ENCODE results near the gene ZDHHC16. TPM values are rescaled to one million over a fixed set of nuclear protein-coding genes. Genes with fewer than 3 reads are reported as not detected.
"Not testable (repeated sequence)": the region's sequence is repeated elsewhere in the genome, so short reads cannot be mapped to it uniquely, and the experiment has no call there.

Gene ZDHHC16
- total and polyA plus RNA-seq, 5 donors from 2014 or later: 17.1 to 36.4 (median 26.8) TPM

DNA sequence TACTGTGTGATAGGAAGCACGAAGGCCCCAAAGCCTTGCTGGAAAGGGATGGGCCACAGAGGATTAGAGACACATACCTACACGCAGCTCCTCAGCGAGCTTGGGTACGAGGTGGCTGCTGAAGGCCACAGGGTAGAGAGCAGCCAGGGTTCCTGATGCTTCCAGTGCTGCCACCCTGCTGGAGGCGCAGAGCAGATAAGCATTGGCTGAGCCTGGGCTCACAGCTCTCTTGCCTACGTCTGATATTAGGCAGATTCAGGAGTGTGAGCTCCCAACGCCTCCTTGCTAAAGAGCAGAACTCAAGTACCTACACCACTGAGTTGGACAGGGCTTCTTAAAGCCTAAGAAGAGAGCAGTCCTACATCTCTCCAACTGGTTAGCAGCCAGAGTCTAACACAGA lies 20.0 kb downstream of the ZDHHC16 start:
- no peaks in the 10 kb centered on the region for H3K9me3 Mint-ChIP-seq
- peaks cover 93% of the 10 kb centered on the region for H3K36me3 ChIP-seq (ENCODE audit: control insufficient read depth, insufficient read depth, low read length)
- no peaks in the 10 kb centered on the region for H3K27me3 ChIP-seq (ENCODE audit: control insufficient read depth, insufficient read depth, low read length)
- DNase-seq (no peak), ATAC-seq (ENCODE audit: low read depth in 2 of 2) (no peak)
- H3K4me1 Mint-ChIP-seq: peaks cover 0 to 4% (median 0%) of the 10 kb centered on the region in 4 donors
- no peaks in the 10 kb centered on the region for H3K27me3 Mint-ChIP-seq
- H3K36me3 Mint-ChIP-seq: peaks cover 27% of the 10 kb centered on the region
- H3K4me1 ChIP-seq (ENCODE audit: control insufficient read depth, insufficient read depth, low read length, poor library complexity, severe bottlenecking): no peaks in the 10 kb centered on the region
- no peak overlapping the region for H3K4me3 ChIP-seq (ENCODE audit: low read depth, low read length)
- H3K4me3 Mint-ChIP-seq: no peak overlapping the region
- H3K27ac Mint-ChIP-seq: no peak overlapping the region
- H3K27ac ChIP-seq (ENCODE audit: insufficient read depth, low read length, poor library complexity, severe bottlenecking): no peak overlapping the region
- H3K9me3 ChIP-seq (ENCODE audit: control insufficient read depth in 2 of 2, low read length in 2 of 2): no peaks in the 10 kb centered on the region

DNA sequence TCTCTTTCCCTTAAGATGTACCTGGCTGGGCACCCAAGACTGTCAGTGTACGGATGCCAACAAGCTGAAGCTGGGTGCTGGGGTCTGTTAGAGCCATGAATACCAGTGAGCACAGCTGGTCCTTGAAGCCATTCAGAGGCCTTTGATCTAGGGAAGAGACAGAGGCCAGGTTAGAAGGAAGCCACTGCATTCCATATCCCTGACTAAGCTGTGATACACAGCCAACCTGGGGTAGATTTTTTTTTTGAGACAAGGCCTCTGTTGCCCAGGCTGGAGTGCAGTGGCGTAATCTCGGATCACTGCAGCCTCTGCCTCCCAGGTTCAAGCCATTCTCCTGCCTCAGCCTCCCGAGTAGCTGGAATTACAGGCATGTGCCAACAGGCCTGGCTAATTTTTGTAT lies 20.8 kb downstream of the ZDHHC16 start:
- DNase-seq (no peak), ATAC-seq (ENCODE audit: low read depth in 2 of 2) (no peak)
- Mint-ChIP-seq H3K4me1 (peaks cover 0 to 4% (median 0%) of the 10 kb centered on the region in 4 donors), H3K9me3 (no peaks in the 10 kb centered on the region), H3K27me3 (no peaks in the 10 kb centered on the region), H3K36me3 (peaks cover 25% of the 10 kb centered on the region), H3K4me3 (no peak overlapping the region), H3K27ac (no peak overlapping the region)
- Histone ChIP-seq H3K4me1 (ENCODE audit: control insufficient read depth, insufficient read depth, low read length, poor library complexity, severe bottlenecking) (no peaks in the 10 kb centered on the region), H3K4me3 (ENCODE audit: low read depth, low read length) (no peak overlapping the region), H3K36me3 (ENCODE audit: control insufficient read depth, insufficient read depth, low read length) (peaks cover 85% of the 10 kb centered on the region), H3K27ac (ENCODE audit: insufficient read depth, low read length, poor library complexity, severe bottlenecking) (no peak overlapping the region), H3K27me3 (ENCODE audit: control insufficient read depth, insufficient read depth, low read length) (no peaks in the 10 kb centered on the region), H3K9me3 (ENCODE audit: control insufficient read depth in 2 of 2, low read length in 2 of 2) (no peaks in the 10 kb centered on the region)

DNA sequence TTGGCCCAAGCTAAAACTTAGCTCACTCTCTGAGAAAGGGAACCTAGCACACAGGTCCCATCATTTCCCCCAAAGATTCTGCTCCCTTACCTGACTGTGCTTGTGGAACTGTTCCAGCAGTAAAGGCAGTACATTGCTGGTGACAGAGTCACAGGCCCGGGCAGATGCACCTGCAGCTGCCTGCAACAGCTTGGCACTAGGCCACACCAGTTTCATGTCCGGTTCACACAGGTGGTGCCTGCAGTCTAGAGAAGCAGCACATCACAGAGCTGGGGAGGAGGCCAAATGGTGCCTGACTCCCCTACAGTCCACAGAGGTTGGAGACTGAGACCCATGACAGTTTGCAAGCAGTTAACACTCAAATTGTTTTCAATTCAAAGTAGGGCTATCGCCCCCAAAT lies 22.2 kb downstream of the ZDHHC16 start:
- Histone ChIP-seq H3K9me3 (ENCODE audit: control insufficient read depth in 2 of 2, low read length in 2 of 2) (no peaks in the 10 kb centered on the region), H3K36me3 (ENCODE audit: control insufficient read depth, insufficient read depth, low read length) (peaks cover 79% of the 10 kb centered on the region), H3K27me3 (ENCODE audit: control insufficient read depth, insufficient read depth, low read length) (no peaks in the 10 kb centered on the region), H3K4me3 (ENCODE audit: low read depth, low read length) (no peak overlapping the region), H3K4me1 (ENCODE audit: control insufficient read depth, insufficient read depth, low read length, poor library complexity, severe bottlenecking) (no peaks in the 10 kb centered on the region), H3K27ac (ENCODE audit: insufficient read depth, low read length, poor library complexity, severe bottlenecking) (no peak overlapping the region)
- H3K4me1 Mint-ChIP-seq: peaks cover 0 to 4% (median 0%) of the 10 kb centered on the region in 4 donors
- peak in 1 of 3 donors; percentile 43 for DNase-seq
- no peak overlapping the region for H3K4me3 Mint-ChIP-seq
- no peaks in the 10 kb centered on the region for H3K9me3 Mint-ChIP-seq
- peak overlapping the region in 1 of 3 donors; percentile 74 for H3K27ac Mint-ChIP-seq
- no peaks in the 10 kb centered on the region for H3K27me3 Mint-ChIP-seq
- H3K36me3 Mint-ChIP-seq: peaks cover 19% of the 10 kb centered on the region
- ATAC-seq (ENCODE audit: low read depth in 2 of 2): no peak

DNA sequence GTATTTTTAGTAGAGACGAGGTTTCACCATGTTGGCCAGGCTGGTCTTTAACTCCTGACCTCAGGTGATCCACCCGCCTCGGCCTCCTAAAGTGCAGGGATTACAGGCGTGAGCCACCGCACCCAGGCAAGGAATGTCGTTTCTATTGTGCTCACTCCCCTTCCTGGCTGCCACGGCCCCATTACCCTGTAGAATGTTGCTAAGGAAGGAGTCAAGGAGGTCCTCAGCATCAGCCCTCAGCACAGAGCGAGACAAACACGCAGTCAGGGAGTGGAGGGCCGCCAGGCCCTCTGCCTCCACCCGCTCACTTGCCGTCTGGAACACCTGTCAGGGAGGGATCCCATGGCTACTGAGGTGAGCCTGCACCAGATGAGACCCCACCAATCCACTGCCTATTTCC lies 22.8 kb downstream of the ZDHHC16 start:
- H3K27me3 ChIP-seq (ENCODE audit: control insufficient read depth, insufficient read depth, low read length); DNase-seq; H3K4me3 ChIP-seq (ENCODE audit: low read depth, low read length); H3K4me1 Mint-ChIP-seq; H3K4me1 ChIP-seq (ENCODE audit: control insufficient read depth, insufficient read depth, low read length, poor library complexity, severe bottlenecking); H3K9me3 ChIP-seq (ENCODE audit: control insufficient read depth in 2 of 2, low read length in 2 of 2); H3K27me3 Mint-ChIP-seq; ATAC-seq (ENCODE audit: low read depth in 2 of 2); H3K9me3 Mint-ChIP-seq; H3K27ac ChIP-seq (ENCODE audit: insufficient read depth, low read length, poor library complexity, severe bottlenecking); H3K4me3 Mint-ChIP-seq: not testable (repeated sequence)
- Mint-ChIP-seq H3K36me3 (peaks cover 21% of the 10 kb centered on the region), H3K27ac (peak overlapping the region in 2 of 3 donors; percentile 16 to 74)
- H3K36me3 ChIP-seq (ENCODE audit: control insufficient read depth, insufficient read depth, low read length): peaks cover 79% of the 10 kb centered on the region

DNA sequence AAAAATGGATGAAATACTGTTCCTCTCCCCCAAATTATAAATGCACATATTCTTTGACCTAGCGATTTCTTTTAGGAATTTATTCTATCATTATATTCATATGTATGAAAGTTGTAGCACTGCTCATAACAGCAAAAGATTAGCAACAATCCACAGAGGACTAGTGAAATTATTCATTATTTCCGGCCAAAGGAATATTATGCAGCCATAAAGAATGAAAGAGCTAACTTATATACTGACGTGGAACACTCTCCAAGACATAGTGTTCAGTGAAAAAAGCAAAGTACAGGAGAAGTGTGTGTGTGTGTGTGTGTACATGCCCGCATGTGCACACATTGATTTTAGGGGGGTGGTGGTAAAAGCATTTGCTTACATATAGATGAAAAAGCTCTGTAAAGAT lies 28.9 kb downstream of the ZDHHC16 start:
- H3K27ac ChIP-seq (ENCODE audit: insufficient read depth, low read length, poor library complexity, severe bottlenecking): no peak overlapping the region
- DNase-seq (no peak), ATAC-seq (ENCODE audit: low read depth in 2 of 2) (no peak)
- Mint-ChIP-seq H3K36me3 (peaks cover 50% of the 10 kb centered on the region), H3K27ac (peak overlapping the region in 1 of 3 donors; percentile 14), H3K4me3 (no peak overlapping the region), H3K9me3 (peaks cover 0 to 2% (median 0%) of the 10 kb centered on the region in 7 donors), H3K4me1 (peaks cover 0 to 4% (median 0%) of the 10 kb centered on the region in 4 donors), H3K27me3 (no peaks in the 10 kb centered on the region)
- no peaks in the 10 kb centered on the region for H3K9me3 ChIP-seq (ENCODE audit: control insufficient read depth in 2 of 2, low read length in 2 of 2)
- H3K4me3 ChIP-seq (ENCODE audit: low read depth, low read length): no peak overlapping the region
- peaks cover 83% of the 10 kb centered on the region for H3K36me3 ChIP-seq (ENCODE audit: control insufficient read depth, insufficient read depth, low read length)
- no peaks in the 10 kb centered on the region for H3K27me3 ChIP-seq (ENCODE audit: control insufficient read depth, insufficient read depth, low read length)
- H3K4me1 ChIP-seq (ENCODE audit: control insufficient read depth, insufficient read depth, low read length, poor library complexity, severe bottlenecking): no peaks in the 10 kb centered on the region

DNA sequence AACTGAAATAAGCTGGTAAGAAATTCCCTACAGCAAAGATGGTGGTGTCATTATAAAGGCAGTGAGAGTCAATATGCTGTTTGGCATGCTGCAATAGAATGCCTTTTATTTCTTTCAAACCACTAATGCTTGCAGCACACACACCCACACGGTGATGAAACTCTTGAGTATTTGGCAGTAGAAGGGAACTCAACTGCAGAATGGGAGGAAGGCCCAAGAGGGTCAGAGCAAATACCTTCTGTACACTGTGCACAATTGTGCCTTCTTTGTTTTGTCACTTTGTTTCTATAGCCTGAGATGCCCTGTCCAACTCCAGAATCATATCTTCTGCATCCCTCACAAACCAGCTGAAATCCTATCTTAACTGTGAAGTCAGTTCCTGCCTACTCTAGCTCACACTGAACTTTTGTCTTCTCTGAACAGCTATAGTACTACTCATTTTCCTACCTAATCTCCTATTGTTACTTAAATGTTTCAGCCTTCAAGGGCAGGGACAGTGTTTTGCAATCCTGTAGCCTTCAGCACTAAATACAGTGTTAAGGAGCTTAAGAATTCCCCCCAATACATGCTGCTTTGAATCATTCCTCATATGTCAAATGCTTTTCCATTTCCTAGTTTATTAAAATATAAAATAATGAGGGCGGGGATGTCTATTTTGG lies 30.1 kb downstream of the ZDHHC16 start:
- Histone ChIP-seq H3K4me1 (ENCODE audit: control insufficient read depth, insufficient read depth, low read length, poor library complexity, severe bottlenecking) (no peaks in the 10 kb centered on the region), H3K27me3 (ENCODE audit: control insufficient read depth, insufficient read depth, low read length) (no peaks in the 10 kb centered on the region), H3K27ac (ENCODE audit: insufficient read depth, low read length, poor library complexity, severe bottlenecking) (no peak overlapping the region), H3K9me3 (ENCODE audit: control insufficient read depth in 2 of 2, low read length in 2 of 2) (no peaks in the 10 kb centered on the region), H3K4me3 (ENCODE audit: low read depth, low read length) (no peak overlapping the region), H3K36me3 (ENCODE audit: control insufficient read depth, insufficient read depth, low read length) (peaks cover 84% of the 10 kb centered on the region)
- peaks cover 0 to 2% (median 0%) of the 10 kb centered on the region in 7 donors for H3K9me3 Mint-ChIP-seq
- no peaks in the 10 kb centered on the region for H3K27me3 Mint-ChIP-seq
- no peak overlapping the region for H3K27ac Mint-ChIP-seq
- no peak overlapping the region for H3K4me3 Mint-ChIP-seq
- peaks cover 0 to 6% (median 0%) of the 10 kb centered on the region in 4 donors for H3K4me1 Mint-ChIP-seq
- ATAC-seq (ENCODE audit: low read depth in 2 of 2) (no peak), DNase-seq (no peak)
- peaks cover 58% of the 10 kb centered on the region for H3K36me3 Mint-ChIP-seq

DNA sequence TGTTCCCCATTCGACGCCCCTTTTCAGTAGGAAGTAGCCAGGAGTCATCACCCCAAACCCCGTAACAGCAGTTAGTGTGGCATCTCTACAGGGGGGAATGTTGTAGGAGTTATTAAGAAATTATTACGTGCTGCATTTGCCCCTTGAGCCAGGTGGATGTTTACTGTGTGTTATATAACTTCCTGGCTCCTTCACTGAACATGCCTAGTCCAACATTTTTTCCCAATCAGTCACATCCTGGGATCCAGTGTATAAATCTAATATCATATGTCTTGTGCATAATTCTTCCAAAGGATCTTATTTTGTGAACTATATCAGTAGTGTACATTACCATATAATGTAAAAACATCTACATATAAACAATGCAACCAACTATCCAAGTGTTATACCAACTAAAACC lies 33.4 kb downstream of the ZDHHC16 start:
- peak overlapping the region in 1 of 3 donors; percentile 60 for H3K27ac Mint-ChIP-seq
- not testable (repeated sequence) for H3K27me3 Mint-ChIP-seq; DNase-seq; H3K4me1 Mint-ChIP-seq; H3K4me3 Mint-ChIP-seq; ATAC-seq (ENCODE audit: low read depth in 2 of 2); H3K9me3 Mint-ChIP-seq; H3K4me1 ChIP-seq (ENCODE audit: control insufficient read depth, insufficient read depth, low read length, poor library complexity, severe bottlenecking); H3K9me3 ChIP-seq (ENCODE audit: control insufficient read depth in 2 of 2, low read length in 2 of 2); H3K27ac ChIP-seq (ENCODE audit: insufficient read depth, low read length, poor library complexity, severe bottlenecking); H3K4me3 ChIP-seq (ENCODE audit: low read depth, low read length); H3K27me3 ChIP-seq (ENCODE audit: control insufficient read depth, insufficient read depth, low read length)
- peaks cover 84% of the 10 kb centered on the region for H3K36me3 ChIP-seq (ENCODE audit: control insufficient read depth, insufficient read depth, low read length)
- H3K36me3 Mint-ChIP-seq: peaks cover 44% of the 10 kb centered on the region

DNA sequence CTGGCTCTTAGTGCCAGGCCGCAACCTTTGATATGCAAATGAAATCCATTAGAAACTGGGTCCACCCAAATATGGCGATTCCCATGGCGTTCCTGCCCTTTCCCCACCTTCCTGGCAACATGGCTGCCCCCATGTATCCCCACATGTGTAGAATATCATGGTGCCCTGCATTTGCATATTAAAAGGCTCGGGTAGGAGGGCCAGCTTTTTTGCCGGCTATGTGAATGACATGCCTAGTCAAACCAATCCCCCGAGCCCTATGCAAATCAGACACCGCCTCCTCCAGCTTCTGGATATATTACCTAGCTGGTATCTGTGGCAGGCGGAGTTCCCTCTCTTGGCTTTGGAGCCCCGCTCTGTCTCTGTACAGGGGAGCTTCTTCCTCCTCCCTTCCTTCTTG lies 34.0 kb downstream of the ZDHHC16 start:
- Histone ChIP-seq H3K4me1 (ENCODE audit: control insufficient read depth, insufficient read depth, low read length, poor library complexity, severe bottlenecking) (no peaks in the 10 kb centered on the region), H3K4me3 (ENCODE audit: low read depth, low read length) (no peak overlapping the region), H3K9me3 (ENCODE audit: control insufficient read depth in 2 of 2, low read length in 2 of 2) (no peaks in the 10 kb centered on the region), H3K27me3 (ENCODE audit: control insufficient read depth, insufficient read depth, low read length) (no peaks in the 10 kb centered on the region), H3K27ac (ENCODE audit: insufficient read depth, low read length, poor library complexity, severe bottlenecking) (no peak overlapping the region), H3K36me3 (ENCODE audit: control insufficient read depth, insufficient read depth, low read length) (peaks cover 81% of the 10 kb centered on the region)
- Mint-ChIP-seq H3K27me3 (no peaks in the 10 kb centered on the region), H3K4me3 (no peak overlapping the region), H3K4me1 (peaks cover 0 to 9% (median 0%) of the 10 kb centered on the region in 4 donors), H3K36me3 (peaks cover 40% of the 10 kb centered on the region), H3K27ac (no peak overlapping the region), H3K9me3 (peaks cover 0 to 1% (median 0%) of the 10 kb centered on the region in 7 donors)
- DNase-seq (no peak), ATAC-seq (ENCODE audit: low read depth in 2 of 2) (no peak)
